GM11168 (cell line): ENCODE data around the gene GPX6.
"Not testable (repeated sequence)": the region's sequence is repeated elsewhere in the genome, so short reads cannot be mapped to it uniquely, and the experiment has no call there.

Experiments
- in situ Hi-C: fragments of 300-500 bp; cut with MboI; formaldehyde crosslinking; loops from one replicate; pipeline ENCODE4 v1.12.0; 2022; ENCODE audit warnings: low sequenced_read_pairs; ENCODE audit not compliant: unreplicated experiment

The GPX6 gene

GRCh38 chr6:28486988-28487742 is 28.4 kb downstream of the GPX6 start:
- in situ Hi-C loops = no loop called here

DNA sequence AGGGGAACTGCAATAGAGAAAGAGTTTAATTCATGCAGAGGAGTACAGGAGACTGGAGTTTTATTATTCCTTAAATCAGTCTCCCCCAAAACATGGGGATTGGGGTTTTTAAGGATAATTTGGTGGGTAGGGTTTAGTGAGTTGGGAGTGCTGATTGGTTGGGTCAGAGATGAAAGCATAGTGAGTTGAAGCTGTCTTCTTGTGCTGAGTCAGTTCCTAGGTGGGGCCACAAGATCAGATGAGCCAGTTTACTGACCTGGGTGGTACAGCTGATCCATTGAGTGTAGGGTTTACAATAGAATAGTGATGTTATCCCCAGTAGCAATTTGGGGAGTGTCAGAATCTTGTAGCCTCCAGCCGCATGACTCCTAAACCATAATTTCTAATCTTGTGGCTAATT is 29.1 kb downstream of the GPX6 start:
- in situ Hi-C loops = no loop called here

DNA sequence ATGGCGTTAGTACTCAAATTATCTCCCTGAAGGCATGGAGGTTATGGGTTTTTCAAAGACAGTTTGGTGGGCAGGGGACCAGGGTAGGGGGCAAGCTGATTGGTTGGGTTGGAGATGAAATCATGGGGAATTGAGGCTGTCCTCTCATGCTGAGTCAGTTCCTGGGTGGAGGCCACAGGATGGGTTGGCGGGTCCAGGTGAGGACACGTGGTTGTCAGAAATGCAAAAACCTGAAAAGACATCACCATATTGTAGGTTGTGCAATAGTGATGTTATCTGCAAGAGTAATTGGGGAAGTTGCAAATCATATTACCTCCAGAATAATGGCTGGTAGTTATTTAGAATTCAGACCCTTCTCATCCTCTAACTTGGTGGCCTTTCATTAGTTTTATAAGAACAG is 30.1 kb downstream of the GPX6 start:
- in situ Hi-C loops = no loop called here

- in situ Hi-C loops = no loop called here
Measured at GRCh38 chr6:28480253-28480932, 35.2 kb downstream of the GPX6 start.

DNA sequence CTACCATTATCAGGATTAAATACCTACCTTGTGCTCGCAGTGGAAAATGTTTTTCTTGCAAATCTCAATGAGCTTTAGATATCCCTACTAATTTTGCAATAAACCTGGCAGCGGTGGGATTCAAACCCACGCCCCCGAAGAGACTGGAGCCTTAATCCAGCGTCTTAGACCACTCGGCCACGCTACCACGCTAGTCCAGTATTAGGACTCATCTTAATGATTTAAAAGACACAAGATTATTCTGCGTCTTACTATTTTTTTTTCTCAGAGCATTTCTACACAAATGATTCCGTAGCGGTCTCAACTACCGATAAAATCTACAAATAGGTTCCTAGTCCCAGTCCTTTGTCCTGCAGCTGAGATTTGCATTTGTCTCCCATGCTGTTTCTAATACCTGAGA is 37.1 kb downstream of the GPX6 start:
- in situ Hi-C loops = no loop called here

GRCh38 chr6:28474441-28475219 is 41.0 kb downstream of the GPX6 start:
- in situ Hi-C loops = no loop called here

DNA sequence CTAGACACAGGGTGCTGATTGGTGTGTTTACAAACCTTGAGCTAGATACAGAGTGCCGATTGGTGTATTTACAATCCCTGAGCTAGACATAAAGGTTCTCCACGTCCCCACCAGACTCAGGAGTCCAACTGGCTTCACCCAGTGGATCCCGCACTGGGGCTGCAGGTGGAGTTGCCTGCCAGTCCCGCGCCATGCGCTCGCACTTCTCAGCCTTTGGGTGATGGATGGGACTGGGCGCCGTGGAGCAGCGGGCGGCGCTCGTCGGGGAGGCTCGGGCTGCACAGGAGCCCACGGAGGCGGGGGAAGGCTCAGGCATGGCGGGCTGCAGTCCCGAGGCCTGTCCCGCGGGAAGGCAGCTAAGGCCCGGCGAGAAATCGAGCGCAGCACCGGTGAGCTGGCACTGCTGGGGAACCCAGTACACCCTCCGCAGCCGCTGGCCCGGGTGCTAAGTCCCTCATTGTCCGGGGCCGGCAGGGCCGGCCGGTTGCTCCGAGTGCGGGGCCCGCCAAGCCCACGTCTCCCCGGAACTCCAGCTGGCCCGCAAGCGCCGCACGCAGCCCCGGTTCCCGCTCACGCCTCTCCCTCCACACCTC is 46.3 kb downstream of the GPX6 start:
- in situ Hi-C loops = not testable (repeated sequence)

- in situ Hi-C loops = no loop called here
Measured at GRCh38 chr6:28468056-28468455, 47.5 kb downstream of the GPX6 start.

DNA sequence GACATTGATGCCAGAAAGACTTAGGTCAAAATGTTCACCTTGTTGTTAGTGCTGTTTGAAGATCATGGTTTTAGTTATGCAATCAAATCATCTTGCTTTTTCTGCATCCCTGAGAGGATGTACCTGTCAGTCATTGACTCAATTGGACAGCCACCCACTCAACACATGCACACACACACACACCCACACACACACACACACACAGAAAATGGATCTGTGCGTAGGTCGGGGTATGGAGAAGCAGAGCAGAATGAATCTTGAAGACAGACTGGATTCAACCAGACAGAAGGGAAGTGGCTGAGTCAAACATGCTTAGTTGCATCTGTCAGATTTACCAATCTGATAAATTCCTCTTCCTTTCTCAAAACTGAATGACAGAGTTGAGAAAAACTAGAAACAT is 53.2 kb downstream of the GPX6 start:
- in situ Hi-C loops = no loop called here

DNA sequence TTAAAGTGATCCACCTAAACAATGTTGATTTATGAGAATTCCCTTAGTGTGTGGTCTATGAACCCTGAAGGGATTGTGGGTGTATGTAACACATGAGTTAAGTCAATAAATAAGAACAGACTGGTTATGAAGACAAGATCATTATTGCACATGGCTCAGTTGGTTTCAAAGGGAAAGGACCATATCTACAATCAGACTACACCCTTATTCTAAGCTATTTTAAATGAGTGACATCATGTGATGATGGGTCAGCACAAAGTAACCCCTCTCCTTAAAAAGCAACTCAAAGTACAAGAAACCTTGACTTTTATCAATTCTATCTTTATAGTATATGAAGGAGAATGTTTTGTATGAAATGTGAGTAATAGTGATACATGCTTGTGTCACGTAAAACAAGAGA is 57.0 kb downstream of the GPX6 start:
- in situ Hi-C loops = no loop called here
